Measurements from ENCODE around the gene ZDHHC11.
"Not testable (repeated sequence)": the region's sequence is repeated elsewhere in the genome, so short reads cannot be mapped to it uniquely, and the experiment has no call there.

Gene ZDHHC11

GRCh38 chr5:842402-843221 lies 8.2 kb downstream of the ZDHHC11 start:
- DNase-seq, result not testable (repeated sequence)

GRCh38 chr5:841531-842401 lies 9.0 kb downstream of the ZDHHC11 start:
- not testable (repeated sequence) for DNase-seq

DNA sequence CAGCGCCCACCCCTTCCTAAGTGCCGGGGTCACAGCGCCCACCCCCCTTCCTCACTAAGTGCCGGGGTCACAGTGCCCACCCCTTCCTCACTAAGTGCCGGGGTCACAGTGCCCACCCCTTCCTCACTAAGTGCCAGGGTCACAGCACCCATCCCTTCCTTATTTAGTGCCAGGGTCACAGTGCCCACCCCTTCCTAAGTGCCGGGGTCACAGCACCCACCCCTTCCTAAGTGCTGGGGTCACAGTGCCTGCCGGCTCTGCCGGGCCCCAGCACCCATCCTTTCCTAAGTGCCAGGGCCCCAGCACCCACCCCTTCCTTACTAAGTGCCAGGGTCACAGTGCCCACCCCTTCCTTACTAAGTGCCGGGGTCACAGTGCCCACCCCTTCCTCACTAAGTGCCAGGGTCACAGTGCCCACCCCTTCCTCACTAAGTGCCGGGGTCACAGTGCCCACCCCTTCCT lies 9.8 kb downstream of the ZDHHC11 start:
- DNase-seq, result not testable (repeated sequence)

GRCh38 chr5:840118-840973 lies 10.4 kb downstream of the ZDHHC11 start:
- not testable (repeated sequence) for DNase-seq

DNA sequence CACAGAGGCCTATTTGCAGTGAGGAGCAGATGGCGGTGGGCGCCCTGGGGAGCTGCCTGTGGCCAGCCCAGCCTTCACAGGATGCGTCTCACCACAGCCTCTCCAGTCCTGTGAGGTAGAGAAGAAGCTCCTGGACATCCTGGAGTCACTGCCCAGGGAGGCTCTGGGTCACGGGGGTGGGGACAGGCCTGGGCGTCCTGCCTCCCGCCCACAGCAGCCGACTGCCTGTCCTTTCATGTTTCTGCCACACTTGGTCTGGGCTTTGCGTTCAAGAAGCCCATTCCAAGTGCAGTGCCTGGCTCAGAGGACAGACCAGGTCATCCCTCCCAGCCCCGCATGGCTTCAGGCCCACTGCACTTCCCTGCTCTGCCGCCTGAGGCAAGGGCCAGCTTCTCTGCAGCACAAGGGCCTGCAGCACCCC lies 12.3 kb downstream of the ZDHHC11 start:
- not testable (repeated sequence) for DNase-seq

GRCh38 chr5:837621-838121 lies 13.1 kb downstream of the ZDHHC11 start:
- DNase-seq, result not testable (repeated sequence)

GRCh38 chr5:835933-836612 lies 14.7 kb downstream of the ZDHHC11 start:
- not testable (repeated sequence) for DNase-seq

- not testable (repeated sequence) for DNase-seq
Measured at GRCh38 chr5:834013-834412, 16.8 kb downstream of the ZDHHC11 start.

DNA sequence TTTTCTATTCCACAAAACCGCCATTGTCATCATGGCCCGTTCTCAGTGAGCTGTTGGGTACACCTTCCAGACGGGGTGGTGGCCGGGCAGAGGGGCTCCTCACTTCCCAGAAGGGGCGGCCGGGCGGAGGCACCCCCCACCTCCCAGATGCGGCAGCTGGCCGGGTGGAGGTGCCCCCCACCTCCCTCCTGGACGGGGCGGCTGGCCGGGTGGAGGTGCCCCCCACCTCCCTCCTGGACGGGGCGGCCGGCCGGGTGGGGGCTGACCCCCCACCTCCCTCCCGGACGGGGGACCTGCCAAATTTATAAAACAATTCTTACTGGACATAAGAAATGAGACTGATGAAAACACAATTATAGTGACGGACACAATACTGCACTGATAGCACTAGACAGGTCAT lies 22.6 kb downstream of the ZDHHC11 start:
- DNase-seq, result not testable (repeated sequence)

DNA sequence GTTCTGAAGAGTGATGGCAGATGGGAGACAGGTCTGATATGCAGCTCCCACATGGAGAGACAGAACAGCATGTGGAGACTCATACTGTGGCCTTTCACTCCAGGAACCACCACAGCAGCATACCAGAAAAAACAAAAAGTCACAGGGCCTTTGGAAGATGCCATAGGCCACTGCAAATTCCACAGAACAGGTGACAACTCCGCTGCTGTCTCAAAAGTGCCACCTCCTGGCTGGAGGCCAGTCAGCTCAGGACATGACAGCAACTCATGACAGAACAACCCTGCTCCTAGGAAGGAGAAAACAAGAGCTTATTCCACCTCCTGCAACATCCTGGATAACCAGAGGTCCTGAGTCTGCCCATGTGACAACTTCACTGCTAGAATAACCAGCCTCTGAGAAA lies 25.2 kb downstream of the ZDHHC11 start:
- not testable (repeated sequence) for DNase-seq

DNA sequence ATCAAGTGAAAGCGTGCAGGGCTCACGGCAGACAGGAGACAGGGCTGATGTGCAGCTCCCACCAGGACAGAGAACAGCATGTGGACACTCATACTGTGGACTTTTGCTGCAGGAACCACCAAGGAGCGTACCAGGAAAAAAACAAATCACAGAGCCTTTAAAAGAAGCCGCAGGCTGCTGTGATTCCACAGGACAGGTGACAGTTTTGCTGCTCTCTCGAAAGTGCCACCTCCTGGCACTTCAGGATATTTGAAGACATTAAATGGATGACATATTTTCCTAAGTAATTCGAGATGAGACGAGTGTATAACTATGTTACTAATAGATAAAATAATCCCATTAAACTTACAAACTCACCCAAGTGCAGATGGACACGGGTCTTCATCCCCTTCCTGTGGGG lies 29.3 kb downstream of the ZDHHC11 start:
- no peak for DNase-seq

DNA sequence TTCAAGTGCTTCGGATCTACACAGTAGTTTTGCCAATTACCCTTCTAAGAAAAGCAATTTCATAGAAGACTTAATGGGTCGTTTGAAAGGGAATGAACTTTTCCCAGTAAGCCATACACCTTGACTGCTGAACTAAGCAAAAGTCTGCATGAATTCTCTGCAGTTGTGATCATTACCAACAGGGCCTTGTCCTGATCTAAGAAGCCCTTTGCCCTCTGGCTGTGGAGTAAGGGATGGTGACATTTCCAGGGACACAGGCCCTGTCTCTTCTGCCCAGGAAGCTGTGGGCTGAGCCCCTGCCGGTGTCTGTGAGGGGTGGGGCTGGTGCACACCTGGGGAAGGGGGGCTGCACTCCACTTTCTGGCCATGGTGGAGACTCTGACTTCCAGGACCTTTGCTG lies 30.5 kb downstream of the ZDHHC11 start:
- no peak for DNase-seq

GRCh38 chr5:819078-819477 lies 31.7 kb downstream of the ZDHHC11 start:
- DNase-seq, result no peak

GRCh38 chr5:816176-816575 lies 34.6 kb downstream of the ZDHHC11 start:
- DNase-seq, result no peak

GRCh38 chr5:815449-815848 lies 35.3 kb downstream of the ZDHHC11 start:
- no peak for DNase-seq

DNA sequence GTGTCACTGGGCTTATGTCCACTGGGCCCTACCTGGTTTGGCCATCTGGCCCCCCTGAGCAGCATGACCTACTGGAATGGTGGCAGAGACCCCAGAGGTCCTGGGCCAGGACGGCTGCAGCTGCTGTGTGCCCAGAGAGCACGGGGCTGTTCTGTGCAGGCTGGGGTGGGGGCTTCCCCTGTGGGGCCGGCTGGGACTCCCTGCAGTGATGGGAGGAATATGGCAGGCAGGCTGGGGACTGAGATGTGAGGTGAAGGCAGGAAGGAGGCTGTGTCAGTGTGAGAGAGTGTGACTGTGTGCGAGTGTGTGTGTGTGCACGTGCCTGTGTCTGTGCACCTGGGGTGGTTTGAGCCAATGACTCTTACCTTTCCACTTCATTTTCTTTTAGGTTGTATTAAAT lies 37.2 kb downstream of the ZDHHC11 start:
- not testable (repeated sequence) for DNase-seq

DNA sequence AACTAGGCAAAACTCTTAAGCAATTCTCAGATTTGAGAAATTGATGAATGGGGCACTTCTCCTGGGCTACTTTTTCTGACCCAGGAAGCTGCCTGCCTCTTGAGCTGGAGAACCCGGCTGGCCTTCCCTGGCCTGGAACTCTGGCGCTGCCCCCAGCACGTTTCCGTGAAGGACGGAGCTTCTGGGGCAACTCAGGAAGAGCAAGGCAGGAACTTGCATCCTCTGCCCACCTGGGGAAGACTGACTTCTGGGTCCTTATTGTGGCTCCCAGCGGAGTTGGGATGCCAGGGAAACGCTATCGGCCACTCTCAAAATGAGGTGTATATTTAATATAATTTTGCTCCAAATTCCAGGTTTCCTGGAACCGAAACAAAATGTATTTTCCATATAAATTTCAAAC lies 39.4 kb downstream of the ZDHHC11 start:
- not testable (repeated sequence) for DNase-seq

DNA sequence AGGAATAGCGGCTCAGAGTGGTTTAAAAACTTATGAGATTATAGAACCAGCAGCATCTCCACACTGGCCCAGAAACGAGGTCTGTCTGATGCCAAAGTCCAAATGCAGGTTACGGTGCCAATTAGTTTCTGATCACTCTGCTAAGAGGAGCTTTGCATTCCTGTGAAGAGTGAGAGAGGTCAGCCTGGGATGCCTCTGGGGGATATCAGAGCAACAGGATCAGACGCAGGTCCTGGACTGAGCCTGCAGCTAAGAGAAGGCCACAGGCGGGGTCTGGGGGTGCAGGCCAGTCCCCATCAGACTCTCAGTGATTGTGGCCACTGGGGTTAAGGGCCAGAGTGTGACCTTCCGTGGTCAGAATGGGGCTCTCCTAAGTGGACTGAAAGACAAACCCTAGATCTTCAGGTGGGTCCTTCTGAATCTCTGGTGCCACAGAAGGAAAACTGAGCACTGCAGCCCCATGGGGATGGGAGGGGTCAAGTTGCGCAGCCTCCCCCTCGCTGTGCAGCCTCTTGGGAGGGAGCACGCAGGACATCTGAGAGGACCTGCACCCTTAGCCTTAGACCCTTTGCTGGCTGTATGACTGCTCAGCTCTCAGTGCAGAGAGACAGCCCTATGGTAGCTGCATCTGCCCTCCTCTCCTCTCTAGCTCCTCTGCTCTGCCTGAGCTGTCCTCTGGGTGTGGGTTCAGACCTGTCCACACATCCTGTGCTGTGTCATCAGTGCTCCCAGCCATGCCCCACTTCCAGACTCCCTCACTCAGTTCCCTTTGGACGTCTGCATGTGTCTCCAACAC lies 42.9 kb downstream of the ZDHHC11 start:
- not testable (repeated sequence) for DNase-seq

DNA sequence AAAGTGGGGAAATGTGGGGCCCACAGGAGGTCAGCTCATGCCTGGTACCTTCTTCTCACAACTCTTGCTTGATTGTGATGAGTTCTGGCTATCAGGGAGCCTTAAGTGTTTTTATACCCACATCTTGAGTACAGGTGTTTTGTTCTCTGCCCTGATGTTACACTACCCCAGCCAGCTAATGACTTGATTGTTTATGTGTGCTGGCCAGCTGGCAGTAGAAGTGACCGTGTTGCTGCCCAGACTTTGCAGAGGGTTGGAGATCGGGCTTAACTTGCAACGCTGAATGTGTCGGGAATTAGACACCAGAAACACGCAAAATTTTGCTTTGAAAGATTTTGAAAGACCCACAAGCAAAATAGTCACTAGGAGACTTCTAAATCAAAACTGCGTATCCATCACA lies 49.3 kb downstream of the ZDHHC11 start:
- DNase-seq, result no peak

DNA sequence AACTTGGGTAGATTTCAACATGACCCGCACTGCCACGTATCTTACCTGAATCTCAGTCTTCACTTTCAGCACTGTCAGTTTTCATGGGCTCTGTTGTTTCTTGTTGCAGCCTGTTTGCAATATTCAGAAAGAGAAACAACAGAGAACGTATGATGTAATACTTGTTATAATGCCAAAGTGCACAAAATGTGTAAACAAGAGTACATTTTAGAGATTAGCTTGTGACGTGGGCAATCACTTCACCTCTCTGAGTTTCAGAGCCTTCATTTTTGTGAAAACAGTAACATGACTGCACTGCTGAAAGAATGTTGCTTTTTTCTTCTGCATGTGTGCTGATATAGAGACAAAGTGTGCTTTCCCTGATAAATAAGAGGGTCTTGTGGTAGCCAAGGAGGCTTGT lies 49.7 kb downstream of the ZDHHC11 start:
- not testable (repeated sequence) for DNase-seq

All from inflammatory macrophage treated with lipopolysaccharide for 1 hour (primary cell).